Psoas muscle (tissue), 8 donors: ENCODE measurements around the gene TPGS2. TPM values are rescaled to one million over a fixed set of nuclear protein-coding genes. Genes with fewer than 3 reads are reported as not detected.
"Not testable (repeated sequence)": the region's sequence is repeated elsewhere in the genome, so short reads cannot be mapped to it uniquely, and the experiment has no call there.

Experiments
- ATAC-seq, 4 donors: fragments of 200-7000 bp; cut with Tn5 transposase; one replicate each; pipeline ENCODE4 v1.9.1; 2020; ENCODE audit warnings: moderate library complexity in 3 of 4, mild to moderate bottlenecking in 2 of 4
- DNase-seq, 2 donors: peaks; one replicate each; pipeline ENCODE4 v3.0.0-alpha.2; 2020
- H3K27ac ChIP-seq: fragments of 200-600 bp; one replicate; pipeline ENCODE4 v1.8.0; 2022
- H3K27me3 ChIP-seq, 3 donors: fragments of 200-600 bp in 1 of 3; one replicate each; pipeline versions ENCODE4 v1.6.1 to v1.8.0; 2013 to 2022; ENCODE audit warnings: low read length in 2 of 3, mild to moderate bottlenecking in 2 of 3, moderate library complexity in 1 of 3; ENCODE audit not compliant: insufficient read depth in 3 of 3
- H3K36me3 ChIP-seq, 2 donors: fragments of 200-600 bp in 1 of 2; one replicate each; pipeline versions ENCODE4 v1.6.1 to v1.8.0; 2013 to 2022; ENCODE audit warnings: low read depth in 1 of 2, mild to moderate bottlenecking in 1 of 2, moderate library complexity in 1 of 2; ENCODE audit not compliant: insufficient read depth in 1 of 2
- H3K4me1 ChIP-seq: fragments of 200-600 bp; one replicate; pipeline ENCODE4 v1.8.0; 2022
- H3K4me3 ChIP-seq: fragments of 200-600 bp; one replicate; pipeline ENCODE4 v1.8.0; 2022; ENCODE audit warnings: mild to moderate bottlenecking
- H3K9me3 ChIP-seq: fragments of 200-600 bp; one replicate; pipeline ENCODE4 v1.8.0; 2022
- CTCF ChIP-seq: fragments of 200-600 bp; IDR thresholded peaks from one replicate; pipeline ENCODE4 v1.8.0; 2022; ENCODE audit warnings: antibody characterized with exemption
- WGBS, 3 donors: extraction: QIAGEN DNeasy Blood & Tissue Kit; methylation state at CpG; one replicate each; pipeline versions ENCODE4 v1.1.6 to v1.1.7; 2013; 5-methylcytosine and 5-hydroxymethylcytosine counted together
- intact Hi-C, 2 donors: fragments of 100-400 bp; cut with DNase I; formaldehyde crosslinking; loops; one replicate each; pipeline versions ENCODE4 v1.11.0 to v1.14.2; 2022
- polyA plus RNA-seq, 3 donors: library from polyadenylated mRNA; stranded (reverse); fragments of 200-250 nt; gene quantifications; one replicate each; pipeline ENCODE4 v1.2.3, GENCODE V29; 2013
- total RNA-seq, 4 donors: library from RNA; stranded (reverse); fragmentation: NEBNext Ultra II Directional in 2 of 4; extraction: Animal tissue kit (Norgen Biotek cat#: 25700) in 2 of 4; gene quantifications; one replicate each; pipeline versions ENCODE4 v1.2.1 to v1.2.4, GENCODE V29; 2021 to 2023
- donor health status: healthy with polysubstance abuse.
- donor health status: DM: no; HTN: no; CAD: no; lungs with moderate emphysema.
- donor health status: Bipolar disorder and iron deficiency.
- donor health status: healthy.
- donor health status: DM: yes; HTN: yes; CAD: no.
- donor health status: DM: no; HTN: no; CAD: no.
- donor health status: DM: no; HTN: no; CAD: no.
- donor health status: DM: yes; HTN: yes; CAD: no.

Gene TPGS2
- total and polyA plus RNA-seq, 7 donors: 8.8 to 17.7 (median 13.5) TPM

- intact Hi-C loops: no loop called here
- TF ChIP-seq CTCF: no peak
- no peak overlapping the region for H3K4me3 ChIP-seq
These were observed 10.2 kb downstream of the TPGS2 start for GRCh38 chr18:36818652-36819051.

GRCh38 chr18:36817039-36817438, 11.8 kb downstream of the TPGS2 start:
- no peak for TF ChIP-seq CTCF
- H3K4me3 ChIP-seq: no peak overlapping the region
- DNase-seq: no peak
- peaks cover 5 to 53% of the 10 kb centered on the region in 2 donors for H3K36me3 ChIP-seq
- H3K27me3 ChIP-seq: no peaks in the 10 kb centered on the region
- H3K4me1 ChIP-seq: no peaks in the 10 kb centered on the region
- H3K9me3 ChIP-seq: no peaks in the 10 kb centered on the region
- ATAC-seq: no peak
- H3K27ac ChIP-seq: no peak overlapping the region
- 91 to 100% (median 95%) methylated on average over 1 of the region's 1 CpG for WGBS, 3 donors
- intact Hi-C loops: no loop called here

More at GRCh38 chr18:36818652-36819051, 10.2 kb downstream of the TPGS2 start:
- no peak overlapping the region for H3K27ac ChIP-seq
- DNase-seq: no peak
- H3K27me3 ChIP-seq: no peaks in the 10 kb centered on the region
- H3K36me3 ChIP-seq: peaks cover 5 to 50% of the 10 kb centered on the region in 2 donors
- no peak for ATAC-seq
- 92 to 95% (median 95%) methylated on average over 3 of the region's 3 CpGs for WGBS, 3 donors
- no peaks in the 10 kb centered on the region for H3K4me1 ChIP-seq
- no peaks in the 10 kb centered on the region for H3K9me3 ChIP-seq

DNA sequence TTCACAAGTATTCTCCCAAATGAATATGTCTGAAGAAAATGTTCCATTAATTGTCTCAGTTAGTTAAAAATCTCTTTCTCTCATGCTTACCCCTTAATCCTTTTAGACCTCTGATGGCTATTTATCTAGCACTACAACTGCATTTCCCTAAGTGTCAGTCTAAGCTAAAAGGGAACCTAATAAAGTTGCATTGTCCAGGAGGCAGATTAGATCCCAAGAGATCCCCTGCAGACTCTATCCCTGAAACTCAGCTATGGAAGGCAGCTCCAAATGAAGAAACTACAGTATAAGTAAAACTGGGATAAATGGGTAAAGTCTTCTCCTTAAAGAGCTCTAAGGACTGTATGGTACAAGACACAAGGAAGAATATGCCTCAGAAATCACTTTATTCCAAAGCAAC, 12.7 kb downstream of the TPGS2 start:
- not testable (repeated sequence) for H3K27ac ChIP-seq

GRCh38 chr18:36814994-36815393, 13.8 kb downstream of the TPGS2 start:
- no peak overlapping the region for H3K27ac ChIP-seq
- no peak for ATAC-seq
- no peaks in the 10 kb centered on the region for H3K27me3 ChIP-seq
- H3K9me3 ChIP-seq: no peaks in the 10 kb centered on the region
- intact Hi-C loops: no loop called here
- WGBS, 3 donors: 42 to 90% (median 46%) methylated on average over 1 of the region's 1 CpG
- DNase-seq: no peak
- H3K36me3 ChIP-seq: peaks cover 5 to 53% of the 10 kb centered on the region in 2 donors
- no peak for TF ChIP-seq CTCF
- H3K4me3 ChIP-seq: no peak overlapping the region
- no peaks in the 10 kb centered on the region for H3K4me1 ChIP-seq

More for the DNA sequence above, 12.7 kb downstream of the TPGS2 start:
- ATAC-seq, H3K27me3 ChIP-seq, H3K4me3 ChIP-seq, intact Hi-C loops, DNase-seq, H3K9me3 ChIP-seq, H3K4me1 ChIP-seq: not testable (repeated sequence)
- peaks cover 5 to 53% of the 10 kb centered on the region in 2 donors for H3K36me3 ChIP-seq

DNA sequence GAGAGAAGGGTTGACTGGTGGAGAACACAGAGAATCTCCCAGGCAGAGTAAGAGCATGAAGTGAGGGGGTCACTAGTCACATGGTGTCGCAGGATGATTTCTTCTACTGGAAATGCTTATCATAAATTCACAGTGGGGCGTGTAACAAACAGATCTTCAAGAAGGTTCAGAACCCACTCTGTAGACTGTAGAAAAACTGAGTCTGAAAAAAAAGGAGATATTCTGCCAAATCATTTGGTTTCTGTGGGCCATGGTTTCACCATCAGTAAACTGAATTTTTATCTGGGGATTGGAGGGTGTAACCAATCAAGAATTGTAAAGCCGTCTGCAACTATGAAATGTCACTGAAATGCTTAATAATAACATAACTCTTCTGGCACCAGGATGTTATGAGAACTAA, 15.0 kb downstream of the TPGS2 start:
- intact Hi-C loops: loop anchor here in 1 of 2 donors (2.0 kb wide), 1 partner anchor 43 kb away; no protein-coding TSS in a partner anchor
- no peaks in the 10 kb centered on the region for H3K9me3 ChIP-seq
- H3K36me3 ChIP-seq: peaks cover 3 to 51% of the 10 kb centered on the region in 2 donors
- DNase-seq (no peak), ATAC-seq (no peak)
- H3K4me1 ChIP-seq: no peaks in the 10 kb centered on the region
- no peak overlapping the region for H3K27ac ChIP-seq
- no peak overlapping the region for H3K4me3 ChIP-seq
- TF ChIP-seq CTCF: no peak
- H3K27me3 ChIP-seq: no peaks in the 10 kb centered on the region
- WGBS, 3 donors: 82 to 86% (median 83%) methylated on average over 3 of the region's 3 CpGs
